Fibroblast of lung (primary cell): ENCODE measurements around the gene NDOR1. TPM values are rescaled to one million over a fixed set of nuclear protein-coding genes. Genes with fewer than 3 reads are reported as not detected.

Experiments used
- DNase-seq, 2 donors: peaks; one replicate each; pipeline versions ENCODE4 v3.0.0 to v3.0.0-alpha.2; 2010; ENCODE audit warnings: low read depth in 2 of 2
- H2AFZ ChIP-seq: 2 replicates; pipeline ENCODE4 v1.5.1; 2012; ENCODE audit warnings: low read length, control low read depth, inconsistent platforms
- H3K27ac ChIP-seq: 2 replicates; pipeline ENCODE4 v1.5.1; 2011; ENCODE audit warnings: low read length, control low read depth; ENCODE audit not compliant: insufficient read depth
- H3K27me3 ChIP-seq: 2 replicates; pipeline ENCODE4 v1.5.1; 2011; ENCODE audit warnings: mild to moderate bottlenecking, low read length; ENCODE audit not compliant: control insufficient read depth, insufficient read depth
- H3K36me3 ChIP-seq: 2 replicates; pipeline ENCODE4 v1.5.1; 2011; ENCODE audit warnings: low read length; ENCODE audit not compliant: control insufficient read depth, insufficient read depth
- H3K4me1 ChIP-seq: 2 replicates; pipeline ENCODE4 v1.5.1; 2011; ENCODE audit warnings: low read length; ENCODE audit not compliant: control insufficient read depth, insufficient read depth; ENCODE audit errors: extremely low read depth
- H3K4me2 ChIP-seq: 2 replicates; pipeline ENCODE4 v1.5.1; 2011; ENCODE audit warnings: low read length, control low read depth; ENCODE audit not compliant: insufficient read depth; ENCODE audit errors: extremely low read depth
- H3K4me3 ChIP-seq, 4 experiments: fragments of 200-600 bp in 1 of 4; sonication (generic) in 1 of 4; replicated peaks in 1 of 4; 2 replicates each; pipeline ENCODE4 v1.5.1; 2011 to 2016; ENCODE audit warnings: low read length in 4 of 4, low read depth in 3 of 4, mild to moderate bottlenecking in 3 of 4, control low read depth in 2 of 4, inconsistent platforms in 1 of 4, mixed read lengths in 1 of 4; ENCODE audit not compliant: insufficient read depth in 1 of 4; ENCODE audit errors: control extremely low read depth in 1 of 4
- H3K79me2 ChIP-seq: 2 replicates; pipeline ENCODE4 v1.5.1; 2012; ENCODE audit warnings: mild to moderate bottlenecking, low read length, inconsistent platforms; ENCODE audit not compliant: control insufficient read depth, insufficient read depth
- H3K9ac ChIP-seq: 2 replicates; pipeline ENCODE4 v1.5.1; 2011; ENCODE audit warnings: mild to moderate bottlenecking, low read length, control low read depth; ENCODE audit not compliant: insufficient read depth
- H3K9me3 ChIP-seq: 2 replicates; pipeline ENCODE4 v1.5.1; 2012; ENCODE audit warnings: low read depth, low read length; ENCODE audit not compliant: control insufficient read depth, insufficient read depth
- H4K20me1 ChIP-seq: 2 replicates; pipeline ENCODE4 v1.5.1; 2011; ENCODE audit warnings: low read length; ENCODE audit not compliant: control insufficient read depth, insufficient read depth; ENCODE audit errors: extremely low read depth
- EZH2 ChIP-seq: IDR thresholded peaks from 2 replicates; pipeline ENCODE4 v1.5.1; 2012; ENCODE audit warnings: low read length, control low read depth, mild to moderate bottlenecking; ENCODE audit errors: missing control alignments
- polyA plus RNA-seq, 2 donors: library from polyadenylated mRNA; depleted of rRNA in 1 of 2; stranded (reverse) in 1 of 2; unstranded in 1 of 2; fragments of >200 nt; gene quantifications; 2 replicates each; pipeline ENCODE4 v1.2.1, GENCODE V29; 2011 to 2012; ENCODE audit warnings: missing spikeins in 1 of 2
- total RNA-seq: library from RNA; depleted of rRNA; stranded (reverse); fragments of >200 nt; gene quantifications from 2 replicates; pipeline ENCODE4 v1.2.1, GENCODE V29; 2014
- TF ChIP-seq, protein P1 (sequence below), 2 donors: IDR thresholded peaks in 1 of 2; conservative IDR thresholded peaks in 1 of 2; 1 replicate in 1 of 2; 2 replicates in 1 of 2; pipeline ENCODE4 v1.5.1; 2011 to 2012; ENCODE audit warnings: low read length in 2 of 2, control low read depth in 1 of 2, inconsistent platforms in 1 of 2, low read depth in 1 of 2, mild to moderate bottlenecking in 1 of 2

NDOR1 gene
- total and polyA plus RNA-seq, 2 donors (not counting 1 experiment from before 2014, with no cell fraction given) = 2.4 to 3.1 TPM

DNA sequence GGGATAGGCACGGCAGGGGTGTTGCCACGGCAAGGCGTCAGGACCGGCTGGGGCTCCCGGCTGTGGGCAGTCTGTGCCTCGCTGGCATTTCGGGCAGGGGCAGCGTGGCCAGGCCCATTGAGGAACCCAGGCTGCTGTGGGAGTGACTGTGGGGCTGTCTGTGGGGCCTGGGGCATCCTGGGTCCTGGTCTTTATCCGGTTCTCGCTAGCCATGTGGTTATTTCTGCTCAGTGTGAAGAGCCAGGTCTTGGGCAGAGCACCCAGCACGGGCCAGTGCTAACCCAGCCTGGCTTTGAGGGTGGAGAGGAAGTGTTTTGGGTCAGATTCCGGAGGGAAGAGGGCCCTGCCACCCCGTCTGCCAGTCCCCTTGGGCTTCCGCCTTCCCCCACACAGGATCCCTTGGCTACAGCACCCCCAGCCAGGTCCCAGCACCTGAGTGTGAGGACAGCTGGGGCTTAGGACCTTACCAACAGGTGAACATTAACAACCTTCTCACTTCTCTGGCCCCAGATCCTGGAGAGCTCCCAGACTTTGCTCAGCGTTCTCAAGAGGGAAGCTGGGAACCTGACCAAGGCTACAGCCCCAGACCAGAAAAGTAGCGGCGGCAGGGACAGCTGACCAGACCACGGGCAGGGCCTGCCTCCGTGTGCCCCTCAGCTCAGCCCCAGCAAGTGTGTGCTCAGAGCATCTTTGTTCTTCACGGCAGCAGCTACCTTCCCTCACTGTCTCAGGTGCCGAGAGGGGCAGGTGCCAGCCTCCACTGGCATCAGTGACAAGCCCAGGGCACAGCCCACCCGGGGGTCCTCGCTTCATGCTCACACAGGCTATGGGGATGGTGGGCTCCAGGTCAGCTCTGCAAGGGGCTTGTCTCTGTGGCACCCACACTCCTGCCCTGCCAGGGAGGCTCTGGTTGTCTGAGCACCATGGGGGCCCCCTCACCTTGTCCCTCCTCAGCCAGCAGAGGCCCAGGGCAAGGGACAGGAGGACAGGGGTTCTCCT lies 15.9 kb upstream of the NDOR1 start:
- peaks cover 21% of the 10 kb centered on the region for H3K36me3 ChIP-seq
- no peak for DNase-seq

DNA sequence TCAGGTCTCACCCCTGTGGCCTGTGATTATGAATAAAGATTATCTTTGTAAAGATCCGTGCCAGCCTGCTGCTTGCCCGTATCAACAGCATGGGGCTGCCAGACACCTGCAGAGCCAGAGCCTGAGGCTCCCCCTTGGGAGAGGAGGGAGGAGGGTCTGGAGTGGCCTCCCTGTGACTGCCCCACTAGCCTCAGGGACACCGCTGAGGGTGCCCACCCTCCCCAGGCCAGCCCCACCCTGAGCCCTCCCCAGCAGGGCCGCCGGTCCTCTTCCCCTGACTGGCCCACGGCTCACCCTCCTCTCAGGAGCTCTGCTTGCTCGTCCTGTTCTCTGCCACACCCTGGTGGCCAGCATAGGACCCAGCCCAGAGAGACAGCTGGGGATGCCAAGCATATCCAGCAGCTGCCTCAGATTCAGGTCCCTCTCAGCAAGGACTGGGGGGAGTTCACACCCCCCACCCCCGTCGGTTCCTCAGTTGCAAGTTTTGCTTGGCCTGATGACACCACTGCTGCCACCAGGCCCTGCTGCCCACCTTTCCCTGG lies 15.1 kb upstream of the NDOR1 start:
- Histone ChIP-seq H3K4me3 (peak overlapping the region in 1 of 4 experiments; percentile 97), H3K9ac (no peak overlapping the region), H3K4me1 (peaks cover 19% of the 10 kb centered on the region), H3K36me3 (peaks cover 18% of the 10 kb centered on the region), H2AFZ (no peak overlapping the region), H3K27me3 (no peaks in the 10 kb centered on the region), H3K4me2 (peak overlapping the region; percentile 92), H3K27ac (peak overlapping the region; percentile 92), H3K79me2 (peaks cover 37% of the 10 kb centered on the region), H4K20me1 (no peaks in the 10 kb centered on the region), H3K9me3 (no peaks in the 10 kb centered on the region)
- DNase-seq = no peak
- no peak for TF ChIP-seq EZH2
- TF ChIP-seq, protein P1, sequence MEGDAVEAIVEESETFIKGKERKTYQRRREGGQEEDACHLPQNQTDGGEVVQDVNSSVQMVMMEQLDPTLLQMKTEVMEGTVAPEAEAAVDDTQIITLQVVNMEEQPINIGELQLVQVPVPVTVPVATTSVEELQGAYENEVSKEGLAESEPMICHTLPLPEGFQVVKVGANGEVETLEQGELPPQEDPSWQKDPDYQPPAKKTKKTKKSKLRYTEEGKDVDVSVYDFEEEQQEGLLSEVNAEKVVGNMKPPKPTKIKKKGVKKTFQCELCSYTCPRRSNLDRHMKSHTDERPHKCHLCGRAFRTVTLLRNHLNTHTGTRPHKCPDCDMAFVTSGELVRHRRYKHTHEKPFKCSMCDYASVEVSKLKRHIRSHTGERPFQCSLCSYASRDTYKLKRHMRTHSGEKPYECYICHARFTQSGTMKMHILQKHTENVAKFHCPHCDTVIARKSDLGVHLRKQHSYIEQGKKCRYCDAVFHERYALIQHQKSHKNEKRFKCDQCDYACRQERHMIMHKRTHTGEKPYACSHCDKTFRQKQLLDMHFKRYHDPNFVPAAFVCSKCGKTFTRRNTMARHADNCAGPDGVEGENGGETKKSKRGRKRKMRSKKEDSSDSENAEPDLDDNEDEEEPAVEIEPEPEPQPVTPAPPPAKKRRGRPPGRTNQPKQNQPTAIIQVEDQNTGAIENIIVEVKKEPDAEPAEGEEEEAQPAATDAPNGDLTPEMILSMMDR (conservative IDR thresholded peaks at IDR 0.05 in 1 of 2, IDR thresholded peaks at IDR 0.05 in 1 of 2; ENCODE audit: low read depth in 1 of 2, low read length in 2 of 2) = no peak

More for the DNA sequence above, 15.9 kb upstream of the NDOR1 start:
- H3K9ac ChIP-seq = peak overlapping the region; percentile 93
- no peaks in the 10 kb centered on the region for H3K27me3 ChIP-seq
- peak overlapping the region; percentile 92 for H3K27ac ChIP-seq
- H3K79me2 ChIP-seq = peaks cover 36% of the 10 kb centered on the region
- H4K20me1 ChIP-seq = no peaks in the 10 kb centered on the region
- TF ChIP-seq, protein P1 (conservative IDR thresholded peaks at IDR 0.05 in 1 of 2, IDR thresholded peaks at IDR 0.05 in 1 of 2; ENCODE audit: low read depth in 1 of 2, low read length in 2 of 2) = no peak
- no peak for TF ChIP-seq EZH2
- no peak overlapping the region for H2AFZ ChIP-seq
- H3K9me3 ChIP-seq = no peaks in the 10 kb centered on the region
- H3K4me2 ChIP-seq = peak overlapping the region; percentile 92
- H3K4me3 ChIP-seq = peak overlapping the region; percentile 77 to 97 (median 96)
- H3K4me1 ChIP-seq = peaks cover 19% of the 10 kb centered on the region

- no peak for DNase-seq
- no peak overlapping the region for H3K27ac ChIP-seq
- H2AFZ ChIP-seq = no peak overlapping the region
- no peaks in the 10 kb centered on the region for H4K20me1 ChIP-seq
- H3K9me3 ChIP-seq = no peaks in the 10 kb centered on the region
- TF ChIP-seq, protein P1 (conservative IDR thresholded peaks at IDR 0.05 in 1 of 2, IDR thresholded peaks at IDR 0.05 in 1 of 2; ENCODE audit: low read depth in 1 of 2, low read length in 2 of 2) = no peak
- no peak for TF ChIP-seq EZH2
- peaks cover 37% of the 10 kb centered on the region for H3K79me2 ChIP-seq
- H3K4me1 ChIP-seq = peaks cover 19% of the 10 kb centered on the region
- H3K4me3 ChIP-seq = no peak overlapping the region
- H3K9ac ChIP-seq = no peak overlapping the region
- peaks cover 17% of the 10 kb centered on the region for H3K36me3 ChIP-seq
- no peaks in the 10 kb centered on the region for H3K27me3 ChIP-seq
- H3K4me2 ChIP-seq = no peak overlapping the region
Measured at GRCh38 chr9:137191245-137191644, 14.3 kb upstream of the NDOR1 start.
